Neural crest cell (in vitro differentiated cells): Measurements from ENCODE around the gene CCDC178. TPM values are rescaled to one million over a fixed set of nuclear protein-coding genes. Genes with fewer than 3 reads are reported as not detected.

Experiments
- DNase-seq: peaks from one replicate; pipeline ENCODE4 v3.0.0; 2021; ENCODE audit warnings: low read depth, mixed read lengths, low spot score
- H3K27ac Mint-ChIP-seq: one replicate; pipeline ENCODE4 v1.8.0; 2021; ENCODE audit warnings: mild to moderate bottlenecking, mixed read lengths; ENCODE audit not compliant: unreplicated experiment
- H3K27me3 Mint-ChIP-seq: 2 replicates; pipeline ENCODE4 v1.8.0; 2021; ENCODE audit warnings: low read depth, mild to moderate bottlenecking, mixed read lengths
- H3K36me3 Mint-ChIP-seq: 2 replicates; pipeline ENCODE4 v1.8.0; 2021; ENCODE audit warnings: low read depth, mild to moderate bottlenecking, mixed read lengths
- H3K4me1 Mint-ChIP-seq: 2 replicates; pipeline ENCODE4 v1.8.0; 2021; ENCODE audit warnings: mixed read lengths
- H3K4me3 Mint-ChIP-seq: one replicate; pipeline ENCODE4 v1.8.0; 2021; ENCODE audit warnings: mild to moderate bottlenecking, mixed read lengths
- H3K9me3 Mint-ChIP-seq: 2 replicates; pipeline ENCODE4 v1.8.0; 2021; ENCODE audit warnings: mixed read lengths
- CTCF ChIP-seq: fragments of 200-600 bp; sonication (generic); conservative IDR thresholded peaks from 2 replicates; pipeline ENCODE4 v1.5.0; 2021; ENCODE audit warnings: antibody characterized with exemption, mild to moderate bottlenecking
- total RNA-seq: library from RNA; stranded (reverse); gene quantifications from 2 replicates; pipeline ENCODE4 v1.2.1, GENCODE V29; 2021

The CCDC178 gene
- total RNA-seq, 1 donor from 2014 or later, result 0.42 TPM

- Mint-ChIP-seq H3K9me3 (no peaks in the 10 kb centered on the region), H3K27ac (no peak overlapping the region), H3K36me3 (no peaks in the 10 kb centered on the region), H3K4me1 (no peaks in the 10 kb centered on the region), H3K27me3 (no peaks in the 10 kb centered on the region), H3K4me3 (no peak overlapping the region)
- no peak for TF ChIP-seq CTCF
- no peak for DNase-seq
These were observed 350.1 kb downstream of the CCDC178 start for GRCh38 chr18:33090461-33090860.

DNA sequence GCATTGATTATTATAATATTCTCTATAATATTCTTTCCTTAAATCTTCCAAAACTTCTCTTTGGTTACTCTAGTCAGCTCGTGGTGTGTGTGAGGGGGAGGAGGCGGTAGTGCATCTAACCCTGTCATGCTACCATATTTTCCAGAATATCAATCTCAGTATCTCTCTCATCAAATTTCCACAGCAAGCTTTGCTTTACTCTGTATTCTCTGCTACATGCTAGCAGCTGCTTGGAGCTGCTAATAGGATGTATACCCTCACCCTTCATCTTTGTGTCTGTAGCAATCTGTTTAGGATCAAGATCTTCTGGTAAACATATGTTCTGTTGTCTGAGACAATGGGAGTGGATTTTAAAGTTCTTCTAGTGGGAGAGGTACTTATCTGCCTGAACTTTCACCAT is 363.9 kb downstream of the CCDC178 start:
- H3K9me3 Mint-ChIP-seq, result peaks cover 7% of the 10 kb centered on the region
- no peak overlapping the region for H3K4me3 Mint-ChIP-seq
- TF ChIP-seq CTCF, result no peak
- peaks cover 2% of the 10 kb centered on the region for H3K27me3 Mint-ChIP-seq
- H3K36me3 Mint-ChIP-seq, result no peaks in the 10 kb centered on the region
- no peak overlapping the region for H3K27ac Mint-ChIP-seq
- no peak for DNase-seq
- no peaks in the 10 kb centered on the region for H3K4me1 Mint-ChIP-seq

DNA sequence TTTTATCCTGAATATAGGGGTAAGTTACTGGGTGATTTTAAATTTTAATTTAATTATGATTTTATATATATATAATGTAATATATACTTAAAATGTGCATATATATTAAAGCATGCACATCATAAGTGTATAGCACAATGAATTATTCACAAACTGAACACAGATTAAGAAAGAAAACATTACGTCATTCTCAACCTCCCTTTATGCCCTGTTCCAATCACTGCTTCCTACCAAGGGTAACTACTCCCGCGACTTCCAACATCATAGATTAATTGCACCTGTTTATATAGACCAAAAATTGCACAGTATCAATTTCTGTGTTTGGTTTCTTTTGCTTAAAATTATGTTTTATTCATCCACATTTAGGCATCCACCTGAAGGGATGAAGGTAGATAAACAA is 366.4 kb downstream of the CCDC178 start:
- no peak for TF ChIP-seq CTCF
- H3K9me3 Mint-ChIP-seq, result peaks cover 6% of the 10 kb centered on the region
- peaks cover 2% of the 10 kb centered on the region for H3K27me3 Mint-ChIP-seq
- DNase-seq, result no peak
- no peak overlapping the region for H3K4me3 Mint-ChIP-seq
- H3K36me3 Mint-ChIP-seq, result no peaks in the 10 kb centered on the region
- H3K4me1 Mint-ChIP-seq, result no peaks in the 10 kb centered on the region
- H3K27ac Mint-ChIP-seq, result no peak overlapping the region

DNA sequence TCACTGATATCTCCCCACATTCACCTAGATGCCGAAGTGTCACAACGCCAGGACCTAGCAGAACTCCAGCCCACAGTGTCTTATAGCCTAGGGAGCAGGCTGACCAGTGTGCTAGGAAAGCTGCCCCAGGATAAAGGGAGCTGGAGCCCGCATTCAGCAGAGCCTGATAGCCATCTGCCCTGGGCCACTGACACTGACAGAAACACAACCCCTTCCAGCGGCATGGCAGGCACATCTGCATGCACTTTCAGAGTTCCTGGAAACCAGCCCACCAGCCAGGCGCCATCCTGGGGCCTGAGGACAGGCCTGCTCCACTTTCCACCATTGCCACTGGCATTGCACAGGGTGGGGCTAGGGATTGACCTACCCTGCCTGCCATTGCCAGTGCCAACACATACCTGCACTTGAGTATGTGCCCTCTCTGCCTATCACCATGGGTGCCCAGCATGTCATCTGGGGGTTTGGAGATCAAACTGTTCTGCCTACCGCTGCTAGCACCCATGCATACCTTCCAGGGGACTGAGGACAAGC is 377.6 kb downstream of the CCDC178 start:
- no peak for TF ChIP-seq CTCF
- Mint-ChIP-seq H3K36me3 (peaks cover 3% of the 10 kb centered on the region), H3K27me3 (no peaks in the 10 kb centered on the region), H3K4me3 (no peak overlapping the region), H3K27ac (no peak overlapping the region), H3K9me3 (peaks cover 20% of the 10 kb centered on the region), H3K4me1 (no peaks in the 10 kb centered on the region)
- DNase-seq, result no peak

GRCh38 chr18:33052886-33053285 is 387.6 kb downstream of the CCDC178 start:
- TF ChIP-seq CTCF, result no peak
- Mint-ChIP-seq H3K9me3 (no peaks in the 10 kb centered on the region), H3K4me1 (no peaks in the 10 kb centered on the region), H3K36me3 (no peaks in the 10 kb centered on the region), H3K27ac (no peak overlapping the region), H3K4me3 (no peak overlapping the region), H3K27me3 (no peaks in the 10 kb centered on the region)
- no peak for DNase-seq

DNA sequence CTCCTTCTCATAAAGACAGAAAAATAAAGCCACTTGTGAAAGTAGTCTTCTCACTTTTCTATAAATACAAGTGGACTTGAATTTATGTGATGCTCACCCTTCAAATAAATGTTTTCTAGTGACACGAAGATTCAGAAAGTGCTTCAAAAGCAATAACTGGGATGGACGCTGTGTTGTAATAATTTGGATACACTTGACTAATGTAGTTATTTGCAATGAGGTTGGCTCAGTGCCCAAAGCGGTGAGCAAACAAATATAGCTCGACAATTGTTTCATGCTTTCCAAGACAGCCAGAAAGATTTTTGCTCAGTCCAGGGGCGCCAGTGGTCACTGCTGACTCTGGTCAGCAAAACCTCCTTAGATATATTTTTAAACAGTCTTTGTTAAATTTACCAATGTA is 389.1 kb downstream of the CCDC178 start:
- H3K27me3 Mint-ChIP-seq, result no peaks in the 10 kb centered on the region
- no peaks in the 10 kb centered on the region for H3K4me1 Mint-ChIP-seq
- H3K36me3 Mint-ChIP-seq, result no peaks in the 10 kb centered on the region
- no peak overlapping the region for H3K27ac Mint-ChIP-seq
- no peak for TF ChIP-seq CTCF
- H3K4me3 Mint-ChIP-seq, result no peak overlapping the region
- H3K9me3 Mint-ChIP-seq, result no peaks in the 10 kb centered on the region
- DNase-seq, result no peak
